DOHH2 (cell line): Measurements from ENCODE around the gene AGBL5.

ENCODE experiments used
- CTCF ChIP-seq: fragments of 200-600 bp; sonication (generic); IDR thresholded peaks from one replicate; pipeline ENCODE4 v1.5.1; 2014; ENCODE audit warnings: antibody characterized with exemption, mild to moderate bottlenecking, low read depth, low read length; ENCODE audit not compliant: poor library complexity, severe bottlenecking
- EZH2phosphoT487 ChIP-seq: fragments of 200-600 bp; sonication (generic); IDR thresholded peaks from 2 replicates; pipeline ENCODE4 v1.6.1; 2017; ENCODE audit warnings: borderline replicate concordance, mild to moderate bottlenecking, antibody characterized with exemption, low read length, moderate library complexity, mixed read lengths

- TF ChIP-seq CTCF (no peak), EZH2phosphoT487 (no peak)
These were observed at the start of gene AGBL5 for GRCh38 chr2:27050996-27051901.
